ENCODE data around the gene IL18BP.

- peak; percentile 21; the same call in 1 of the 2 replicates for TF ChIP-seq CTCF (IDR thresholded peaks at IDR 0.05)
- no peak for TF ChIP-seq ZFX (IDR thresholded peaks at IDR 0.05; ENCODE audit: borderline replicate concordance)
These were observed 16.9 kb downstream of the IL18BP start for GRCh38 chr11:72015511-72016061.
